Right atrium auricular region (tissue), 2 donors: ENCODE results near the gene TFB2M. TPM values are rescaled to one million over a fixed set of nuclear protein-coding genes. Genes with fewer than 3 reads are reported as not detected.
A peak's percentile ranks its signal among the peaks of the same experiment; 100 is the strongest.

Experiments used
- DNase-seq: peaks from one replicate; pipeline ENCODE4 v3.0.0-alpha.2; 2019; ENCODE audit warnings: low spot score
- H3K27ac ChIP-seq, 2 donors: fragments of 200-600 bp; sonication (generic); 1 replicate in 1 of 2; 2 replicates in 1 of 2; pipeline ENCODE4 v1.5.1; 2016 to 2019
- H3K27me3 ChIP-seq, 2 donors: fragments of 200-600 bp; sonication (generic); one replicate each; pipeline versions ENCODE4 v1.5.1 to v1.6.0; 2017 to 2019
- H3K36me3 ChIP-seq: fragments of 200-600 bp; sonication (generic); one replicate; pipeline ENCODE4 v1.5.1; 2016
- H3K4me1 ChIP-seq, 2 donors: fragments of 200-600 bp; sonication (generic); one replicate each; pipeline versions ENCODE4 v1.5.1 to v1.6.0; 2017 to 2019
- H3K4me3 ChIP-seq, 2 donors: fragments of 200-600 bp; sonication (generic); 1 replicate in 1 of 2; 2 replicates in 1 of 2; pipeline ENCODE4 v1.5.1; 2017 to 2019; ENCODE audit warnings: mild to moderate bottlenecking in 1 of 2, moderate library complexity in 1 of 2
- H3K9me3 ChIP-seq, 2 donors: fragments of 200-600 bp; sonication (generic); one replicate each; pipeline ENCODE4 v1.5.1; 2019
- CTCF ChIP-seq, 2 donors: fragments of 200-600 bp; sonication (generic); IDR thresholded peaks; one replicate each; pipeline ENCODE4 v1.5.1; 2019; ENCODE audit warnings: antibody characterized with exemption in 2 of 2
- total RNA-seq, 2 donors: library from RNA; depleted of rRNA; stranded (reverse); fragments of >200 nt; gene quantifications; one replicate each; pipeline ENCODE4 v1.1.0, GENCODE V29; 2016

TFB2M gene
- total RNA-seq, 2 donors from 2014 or later = 5.5 to 12.0 TPM

- Histone ChIP-seq H3K27ac (no peak overlapping the region), H3K36me3 (no peaks in the 10 kb centered on the region), H3K27me3 (no peaks in the 10 kb centered on the region), H3K4me1 (no peaks in the 10 kb centered on the region), H3K4me3 (no peak overlapping the region), H3K9me3 (no peaks in the 10 kb centered on the region)
- no peak for DNase-seq
- TF ChIP-seq CTCF (IDR thresholded peaks at IDR 0.05) = peak; percentile 75 to 89
These were observed 73.3 kb downstream of the TFB2M start for GRCh38 chr1:246492611-246493245.

GRCh38 chr1:246491551-246492053 is 74.5 kb downstream of the TFB2M start:
- DNase-seq = no peak
- TF ChIP-seq CTCF (IDR thresholded peaks at IDR 0.05) = no peak
- no peak overlapping the region for H3K4me3 ChIP-seq
- no peaks in the 10 kb centered on the region for H3K27me3 ChIP-seq
- no peaks in the 10 kb centered on the region for H3K36me3 ChIP-seq
- H3K4me1 ChIP-seq = no peaks in the 10 kb centered on the region
- no peak overlapping the region for H3K27ac ChIP-seq
- H3K9me3 ChIP-seq = no peaks in the 10 kb centered on the region

Other genes with a start within 250 kb of the TFB2M start
- 1 to 10 TPM; 7.9 to 8.5 TPM for gene SMYD3, start 59.0 kb downstream of the TFB2M start, total RNA-seq
- gene CNST, start 195 bp upstream of the TFB2M start, total RNA-seq = 10 to 100 TPM; 15.6 to 19.0 TPM
- gene SCCPDH, start 158.1 kb upstream of the TFB2M start, total RNA-seq = 10 to 100 TPM; 21.4 to 23.1 TPM